ENCODE measurements around the gene WFIKKN2.

The WFIKKN2 gene

DNA sequence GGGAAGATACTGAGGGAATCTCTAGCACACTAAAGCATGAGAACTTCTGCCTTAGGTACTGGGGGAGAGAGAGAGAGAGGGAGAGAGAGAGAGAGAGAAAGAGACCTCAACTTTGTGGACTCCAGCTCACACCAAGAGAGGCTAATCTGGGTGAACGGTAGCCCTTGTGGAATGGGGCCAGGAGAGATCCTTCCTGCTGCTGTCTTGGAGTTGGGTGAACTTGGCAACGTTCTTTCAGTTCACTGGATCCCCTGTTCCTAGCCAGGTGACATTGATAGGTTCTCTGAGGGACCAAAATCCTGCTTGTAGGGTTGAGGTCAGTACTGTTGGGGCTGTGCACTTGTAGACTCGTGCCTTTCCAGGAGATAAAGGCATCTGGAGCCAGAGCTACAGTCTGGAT lies 26.5 kb upstream of the WFIKKN2 start:
- no peak for DNase-seq

DNA sequence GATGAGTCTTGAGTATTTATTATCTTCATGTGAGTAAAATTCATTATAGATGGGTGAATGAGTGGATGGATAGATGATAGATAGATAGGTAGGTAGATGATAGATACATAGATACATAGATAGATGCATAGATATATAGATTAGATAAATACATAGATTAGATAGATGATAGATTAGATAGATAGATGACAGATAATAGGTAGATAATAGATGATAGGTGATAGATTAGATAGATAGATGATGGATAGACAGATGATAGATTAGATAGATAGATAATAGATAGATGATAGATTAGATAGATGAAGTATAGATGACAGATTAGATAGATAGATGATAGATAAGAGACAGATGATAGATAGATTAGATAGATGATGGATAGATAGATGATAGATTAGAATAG lies 21.8 kb upstream of the WFIKKN2 start:
- DNase-seq = no peak

DNA sequence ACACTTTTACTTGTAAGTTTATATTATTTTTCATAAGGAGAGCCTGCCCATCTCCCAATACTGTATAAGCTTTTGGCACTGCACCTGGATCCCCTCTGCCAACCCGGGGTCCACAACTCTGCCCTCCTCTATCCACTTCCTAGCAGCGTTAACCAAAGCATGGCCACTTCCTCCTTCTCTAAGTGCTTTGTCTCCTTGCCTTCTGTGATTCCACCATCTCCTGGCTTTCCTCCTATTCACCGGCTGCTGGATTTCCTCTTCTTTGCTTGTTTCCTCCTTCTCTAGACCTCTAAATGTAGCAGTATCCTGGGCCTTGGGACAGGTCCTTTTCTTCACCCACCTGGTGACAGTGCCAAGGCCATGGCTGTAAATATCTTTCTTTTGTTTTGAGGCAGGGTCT lies 20.0 kb upstream of the WFIKKN2 start:
- no peak for DNase-seq

DNA sequence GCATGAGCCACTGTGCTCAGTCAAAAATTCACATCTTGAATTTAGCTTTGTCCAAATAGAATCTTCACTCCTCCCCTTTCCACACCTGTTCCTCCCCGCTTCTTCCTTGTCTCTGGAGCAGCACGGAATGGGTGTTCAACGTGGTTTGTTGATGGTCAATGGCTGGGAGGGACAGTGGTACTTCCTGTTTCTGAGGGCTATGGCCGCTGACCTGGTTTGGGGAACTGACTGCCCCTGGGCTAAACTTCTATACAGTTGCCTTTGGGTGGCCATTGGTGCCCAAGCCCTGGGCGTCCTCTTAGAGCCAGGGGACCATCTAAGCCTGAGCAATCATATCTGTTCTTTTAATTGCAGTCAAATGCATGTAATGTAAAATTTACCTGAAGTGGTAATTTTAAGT lies 19.1 kb upstream of the WFIKKN2 start:
- no peak for DNase-seq

DNA sequence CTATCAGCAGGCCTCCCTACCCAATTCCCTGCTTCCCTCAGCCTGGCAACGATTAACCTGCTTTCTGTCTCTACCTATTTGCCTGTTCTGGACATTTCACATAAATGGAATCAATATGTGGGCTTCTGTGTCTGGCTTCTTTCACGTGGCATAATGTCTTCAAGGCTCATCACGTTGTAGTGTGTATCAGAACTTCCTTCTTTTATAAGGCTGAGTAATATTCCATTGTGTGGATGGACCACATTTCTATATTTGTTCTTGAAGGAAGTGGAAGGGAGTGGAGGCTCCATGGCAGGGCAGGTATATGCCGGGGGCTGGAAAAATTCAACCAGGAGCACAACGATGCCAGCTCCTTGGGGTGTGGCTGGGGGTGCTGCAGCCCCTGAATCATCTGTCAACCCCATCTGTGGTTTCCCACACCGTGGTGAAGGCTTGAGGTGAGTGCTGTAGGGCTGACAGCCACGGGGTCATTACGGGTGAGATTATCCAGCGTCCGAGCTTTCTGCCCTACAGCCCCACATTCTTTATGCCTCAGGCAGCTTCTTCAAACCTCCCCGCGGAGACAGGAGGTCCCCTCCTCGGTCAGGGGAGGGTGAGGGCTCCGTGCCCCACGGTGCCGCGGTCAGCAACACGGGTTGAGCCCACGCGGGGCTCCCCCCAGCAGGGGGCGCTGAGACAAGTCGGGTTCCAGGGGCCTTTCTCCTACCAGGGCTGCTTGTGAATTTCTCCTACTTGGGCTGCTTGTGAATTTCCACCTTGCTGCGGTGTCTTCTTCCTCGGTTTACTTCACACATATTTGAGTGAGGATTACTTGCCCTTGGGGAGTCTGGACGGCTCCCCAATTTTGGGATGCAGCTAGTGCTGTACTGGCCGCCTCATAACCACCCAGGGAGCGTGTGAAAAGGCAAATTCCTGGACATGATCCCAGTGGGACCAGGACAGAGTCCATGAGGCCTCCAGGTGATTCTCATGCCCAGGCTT lies 18.3 kb upstream of the WFIKKN2 start:
- DNase-seq = no peak

DNA sequence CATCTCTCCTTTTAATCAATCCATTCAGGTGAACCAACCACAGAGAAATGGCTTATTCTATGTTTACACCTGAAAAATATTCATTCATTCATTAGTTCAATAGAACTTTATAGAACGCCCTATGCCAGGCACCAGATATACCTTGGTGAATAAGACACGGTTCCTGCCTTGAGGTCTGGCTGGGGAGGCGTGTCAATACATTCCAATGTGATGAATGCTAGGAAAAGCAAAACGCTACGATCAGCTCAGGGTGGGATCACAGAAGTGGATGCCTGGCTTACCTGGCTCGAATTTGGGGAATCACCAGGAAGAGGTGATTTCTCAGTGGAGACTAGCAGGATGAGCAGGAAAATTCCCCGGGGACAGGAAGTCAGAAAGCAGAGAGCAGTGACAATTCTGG lies 17.5 kb upstream of the WFIKKN2 start:
- no peak for DNase-seq

DNA sequence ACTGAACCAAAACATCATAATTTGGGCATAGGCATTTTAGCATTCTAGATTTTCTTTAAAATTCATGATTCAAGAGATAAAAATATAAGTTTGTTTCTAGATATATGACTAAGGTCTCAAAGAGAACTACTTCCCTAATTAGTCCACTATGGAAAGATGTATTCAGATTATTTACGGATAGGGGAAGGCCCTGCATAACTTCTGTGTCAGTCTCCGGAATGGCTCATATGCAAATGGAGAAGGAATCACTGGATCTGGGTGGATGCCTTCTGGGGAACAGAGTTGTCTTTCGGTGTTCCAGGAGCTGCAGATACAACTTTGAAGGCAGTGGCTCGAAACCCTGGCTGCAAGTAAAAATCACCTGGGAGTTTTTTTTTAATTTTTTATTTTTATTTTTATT lies 17.1 kb upstream of the WFIKKN2 start:
- DNase-seq = no peak

DNA sequence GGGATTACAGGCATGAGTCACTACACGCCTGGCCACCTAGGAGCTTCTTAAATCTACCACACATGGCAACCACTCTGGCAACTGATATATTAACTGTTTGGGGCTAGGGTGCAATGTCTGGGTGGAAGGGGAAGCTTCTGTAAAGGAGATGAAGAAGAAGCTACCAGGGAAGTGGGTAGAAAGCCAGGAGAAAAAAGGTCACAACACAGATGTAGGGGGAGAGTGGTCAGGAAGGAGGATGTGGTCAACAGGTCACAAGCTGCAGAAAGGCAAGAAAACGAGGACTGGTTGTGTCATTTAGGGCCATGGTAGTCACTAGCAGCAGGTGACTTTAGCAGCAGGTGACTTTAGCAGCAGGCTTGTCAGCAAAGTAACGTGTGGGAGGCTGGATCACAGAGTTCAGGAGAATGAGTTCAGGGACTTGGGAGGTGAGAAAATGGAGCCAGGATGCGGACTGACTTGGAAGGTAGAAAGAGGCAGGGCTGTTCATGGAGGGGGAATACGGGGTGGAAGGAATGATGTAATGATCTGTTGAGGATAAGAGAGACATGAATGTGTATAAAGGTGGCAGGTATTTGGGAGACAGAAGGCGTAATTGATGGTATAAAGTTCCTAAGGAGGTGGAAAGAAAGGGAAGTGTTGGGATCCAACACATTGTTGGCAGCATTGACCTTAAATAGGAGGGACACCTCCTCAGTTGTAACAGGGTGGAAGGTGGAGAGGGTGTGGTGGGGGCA lies 16.3 kb upstream of the WFIKKN2 start:
- no peak for DNase-seq

DNA sequence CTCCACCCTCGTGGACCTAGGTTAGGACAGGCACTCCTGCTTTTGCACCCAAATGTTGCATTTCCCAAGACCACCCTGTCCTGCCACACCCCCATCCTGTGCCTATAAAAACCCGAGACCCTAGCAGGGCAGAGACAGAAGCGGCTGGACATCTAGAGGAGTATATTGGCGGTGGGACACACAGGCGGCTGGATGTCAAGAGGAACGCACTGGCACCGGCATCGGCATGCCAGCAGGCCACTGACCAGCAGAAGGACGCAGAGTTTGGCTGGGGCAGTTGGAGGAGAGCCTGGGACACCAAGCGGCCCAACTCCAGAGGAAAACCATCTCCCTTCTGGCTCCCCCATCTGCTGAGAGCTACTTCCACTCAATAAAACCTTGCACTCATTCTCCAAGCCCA lies 14.7 kb upstream of the WFIKKN2 start:
- no peak for DNase-seq

DNA sequence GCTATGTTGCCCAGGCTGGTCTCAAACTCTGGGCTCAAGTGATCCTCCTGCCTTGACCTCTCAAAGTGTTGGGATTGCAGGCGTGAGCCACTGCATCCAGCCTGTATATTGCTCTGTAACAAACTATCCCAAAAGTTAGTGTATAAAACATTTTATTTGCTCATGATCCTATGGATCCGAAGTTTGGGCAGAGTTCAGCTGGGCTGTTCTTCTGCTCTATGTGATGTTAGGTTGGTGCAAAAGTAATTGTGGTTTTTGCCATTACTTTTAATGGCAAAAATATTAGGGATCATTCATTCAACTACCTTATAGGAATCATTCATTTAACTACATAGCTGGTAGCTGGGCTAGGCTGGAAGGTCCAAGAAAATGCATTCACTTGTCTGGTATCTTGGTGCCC lies 12.8 kb upstream of the WFIKKN2 start:
- no peak for DNase-seq

DNA sequence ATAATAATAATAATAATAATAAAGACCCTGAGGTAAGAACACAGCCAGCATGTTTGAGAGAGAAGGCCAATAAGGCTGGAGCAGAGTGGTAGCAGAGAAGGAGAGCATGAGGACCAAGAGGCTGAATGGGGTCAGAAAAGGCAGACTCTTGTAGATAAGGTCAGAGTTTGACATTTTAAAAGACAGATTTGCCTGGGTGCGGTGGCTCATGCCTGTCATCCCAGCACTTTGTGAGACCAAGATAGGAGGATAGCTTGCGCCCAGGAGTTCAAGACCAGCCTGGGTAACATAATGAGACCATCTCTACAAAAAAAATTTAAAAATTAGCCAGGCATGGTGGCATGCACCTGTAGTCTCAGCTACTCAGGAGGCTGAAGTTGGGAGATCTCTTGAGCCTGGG lies 11.0 kb upstream of the WFIKKN2 start:
- DNase-seq = no peak

DNA sequence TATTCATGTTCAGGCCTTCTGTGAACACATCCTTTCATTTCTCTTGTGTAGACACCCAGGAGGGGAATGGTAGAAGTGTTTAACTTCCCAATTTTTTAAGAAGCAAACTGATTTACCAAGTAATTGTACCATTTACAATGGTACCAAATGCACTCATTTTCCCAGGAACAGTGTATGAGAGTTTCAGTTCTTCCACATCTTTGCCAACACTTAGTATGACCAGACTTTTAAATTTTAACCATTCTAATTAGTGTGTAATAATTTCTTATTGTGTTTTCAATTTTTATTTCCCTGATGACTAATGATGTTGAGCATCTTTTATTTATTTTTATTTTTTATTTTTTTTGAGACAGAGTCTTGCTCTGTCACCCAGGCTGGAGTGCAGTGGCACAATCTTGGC lies 10.2 kb upstream of the WFIKKN2 start:
- DNase-seq = no peak

DNA sequence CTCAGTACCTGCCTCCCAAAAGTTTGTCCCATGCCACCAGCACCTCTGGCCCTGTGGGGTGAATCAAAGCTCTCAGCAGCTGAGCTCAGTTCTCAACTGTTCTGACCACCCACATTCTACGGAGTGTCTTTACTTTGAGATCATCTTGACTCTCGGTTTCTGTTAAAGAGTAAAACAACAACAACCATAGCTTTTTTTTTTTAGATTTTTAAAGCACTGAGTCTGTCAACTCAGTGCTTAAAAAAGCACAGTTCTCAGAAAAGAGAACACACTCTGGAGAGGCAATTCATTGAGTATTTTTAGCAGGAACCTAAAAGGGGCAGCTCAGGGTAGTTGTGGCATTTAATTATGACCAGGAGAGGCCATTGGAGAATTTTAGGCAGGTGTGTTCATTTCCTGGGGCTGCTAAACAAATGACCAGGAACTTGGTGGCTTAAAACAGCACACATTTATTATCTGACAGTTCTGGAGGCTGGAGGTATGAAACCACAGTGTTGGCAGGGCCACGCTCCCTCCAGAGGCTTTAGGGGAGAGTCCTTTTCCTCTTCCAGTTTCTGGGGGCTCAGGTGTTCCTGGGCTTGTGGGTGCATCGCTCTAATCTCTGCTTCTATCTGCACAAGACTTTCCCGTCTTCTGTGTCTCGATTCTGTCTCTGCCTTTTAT lies 6.7 kb upstream of the WFIKKN2 start:
- no peak for DNase-seq

DNA sequence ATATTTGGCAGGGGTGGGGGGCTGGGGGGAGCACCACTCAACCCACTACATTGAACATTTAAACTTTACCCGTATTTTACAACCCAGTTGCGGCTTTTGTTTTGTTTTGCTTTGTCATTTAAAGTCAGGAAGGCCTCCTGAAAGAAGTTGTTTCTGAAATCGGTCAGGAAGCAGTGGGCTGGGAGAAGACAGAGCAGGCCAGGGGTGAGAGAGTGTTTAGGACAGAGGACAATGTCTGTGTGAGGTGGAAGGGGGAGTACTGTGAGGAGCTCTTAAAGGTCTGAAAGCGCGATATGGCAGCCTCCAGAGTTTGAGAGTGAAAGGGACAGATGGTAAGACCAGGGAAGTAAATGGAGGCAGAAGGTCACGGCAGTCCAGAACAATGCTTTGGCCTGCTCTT lies 6.1 kb upstream of the WFIKKN2 start:
- no peak for DNase-seq

DNA sequence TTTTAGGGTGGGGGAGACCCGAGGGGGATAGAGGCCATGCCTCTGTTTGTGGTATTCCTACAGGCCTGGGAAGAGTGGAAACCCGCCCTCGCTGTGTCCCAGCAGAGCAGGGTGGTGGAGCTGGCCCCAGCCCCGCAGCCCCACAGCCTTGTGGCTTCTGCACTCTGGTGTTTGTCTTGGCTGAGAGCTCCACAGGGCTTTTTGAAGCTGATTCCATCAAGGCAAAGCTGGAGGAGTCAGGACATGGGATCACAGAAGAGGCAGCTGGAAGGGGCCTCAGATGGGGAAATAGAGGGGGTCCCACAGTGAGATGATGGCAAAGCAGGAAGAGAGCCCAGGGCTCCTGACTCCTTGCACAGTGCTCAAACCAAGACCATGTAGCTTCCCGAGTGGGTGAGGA lies 5.0 kb upstream of the WFIKKN2 start:
- DNase-seq = no peak

DNA sequence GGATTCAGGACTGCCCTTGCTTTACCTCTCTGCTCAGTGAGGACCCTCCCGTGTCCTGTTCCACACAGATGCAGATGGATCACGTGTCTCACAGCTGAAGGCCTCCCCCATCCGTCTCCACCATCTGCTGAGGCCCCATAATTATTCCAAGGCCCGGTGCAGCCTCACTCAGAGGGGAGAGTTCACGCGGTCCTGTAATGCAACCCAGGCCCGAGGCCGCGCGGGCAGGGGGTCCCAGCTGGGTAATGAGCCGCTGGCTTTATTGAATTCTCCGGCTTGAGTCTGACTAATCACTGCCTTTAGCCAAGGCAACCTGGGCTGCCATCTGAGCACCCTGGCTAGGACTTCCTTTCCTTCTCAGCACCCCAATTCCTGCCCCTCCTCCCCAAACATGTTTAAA lies 4.4 kb upstream of the WFIKKN2 start:
- DNase-seq = no peak

DNA sequence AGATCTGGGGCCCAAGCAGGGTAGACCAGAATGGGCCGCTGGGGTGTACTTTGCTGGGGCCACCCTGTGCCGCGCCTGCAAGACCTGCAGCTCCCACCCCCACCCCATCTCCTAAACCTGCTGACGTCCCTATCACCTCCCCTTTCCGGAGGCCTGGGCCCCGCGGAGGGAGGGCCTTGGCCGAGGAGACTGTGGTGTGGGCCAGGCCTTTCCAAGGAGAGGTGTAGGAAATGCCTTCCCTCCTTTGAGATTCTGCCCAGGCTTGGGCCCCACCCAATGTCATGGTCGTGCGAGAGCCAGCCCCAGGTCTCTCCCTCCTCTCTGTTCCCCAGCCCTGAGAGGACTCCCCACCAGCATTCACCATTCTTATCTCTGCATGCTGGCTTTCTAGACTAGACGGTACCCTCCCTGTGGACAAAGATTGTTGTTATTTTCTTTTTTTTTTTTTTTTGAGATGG lies 3.9 kb upstream of the WFIKKN2 start:
- no peak for DNase-seq

DNA sequence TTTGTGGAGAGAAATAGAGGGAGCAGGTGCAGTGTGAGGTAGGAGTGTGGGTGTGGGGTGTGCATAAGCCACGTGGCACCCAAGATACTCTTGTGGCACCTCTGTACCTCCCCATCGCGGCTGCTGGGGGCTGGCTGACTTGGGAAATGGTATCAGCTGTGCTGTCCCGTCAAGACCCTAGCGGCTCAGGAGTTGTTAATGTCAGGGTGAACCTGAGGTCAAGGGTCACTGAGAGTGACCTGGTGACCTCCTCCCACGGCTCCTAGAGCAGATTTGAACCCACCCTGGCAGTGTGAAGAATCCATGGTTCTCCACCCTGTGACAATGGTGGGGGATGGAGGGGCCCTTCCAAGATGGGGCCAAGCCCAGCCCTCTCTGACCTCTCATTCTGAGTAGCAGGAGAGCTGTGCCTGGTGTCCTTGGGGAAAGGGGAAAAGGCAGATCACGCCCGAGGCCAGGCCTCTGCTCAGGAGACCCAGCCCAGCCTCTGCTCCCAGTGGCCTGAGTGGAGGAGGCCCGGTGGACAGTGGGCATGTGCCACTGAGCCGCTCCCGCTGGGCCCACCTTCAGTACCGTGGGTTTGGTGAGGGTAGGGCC lies 3.0 kb upstream of the WFIKKN2 start:
- DNase-seq = no peak

DNA sequence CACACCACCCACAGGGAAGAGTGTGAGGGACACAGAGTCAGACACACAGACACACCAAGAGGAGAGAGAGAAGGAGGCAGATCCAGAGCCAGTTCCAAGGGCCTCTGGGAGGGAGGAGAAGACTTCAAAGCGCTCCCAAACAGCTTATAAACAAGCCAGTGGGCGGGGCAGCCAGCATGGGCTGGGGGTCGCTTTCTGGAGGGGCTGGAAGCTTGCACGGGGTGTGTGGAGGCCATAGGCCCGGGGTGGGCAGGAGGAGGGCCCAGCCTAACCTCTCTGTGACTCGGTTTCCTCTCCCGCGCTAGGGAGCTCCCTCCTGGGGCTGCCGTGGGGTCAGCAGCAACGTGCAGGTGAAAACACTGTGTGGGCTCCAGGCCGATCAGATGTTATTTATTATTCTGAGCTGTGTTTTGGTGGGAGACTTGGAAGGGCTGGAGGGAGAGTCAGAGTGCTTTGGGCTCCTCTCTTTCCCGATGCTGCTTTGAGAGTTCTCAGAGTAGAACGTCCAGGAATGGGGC lies 2.5 kb upstream of the WFIKKN2 start:
- no peak for DNase-seq

DNA sequence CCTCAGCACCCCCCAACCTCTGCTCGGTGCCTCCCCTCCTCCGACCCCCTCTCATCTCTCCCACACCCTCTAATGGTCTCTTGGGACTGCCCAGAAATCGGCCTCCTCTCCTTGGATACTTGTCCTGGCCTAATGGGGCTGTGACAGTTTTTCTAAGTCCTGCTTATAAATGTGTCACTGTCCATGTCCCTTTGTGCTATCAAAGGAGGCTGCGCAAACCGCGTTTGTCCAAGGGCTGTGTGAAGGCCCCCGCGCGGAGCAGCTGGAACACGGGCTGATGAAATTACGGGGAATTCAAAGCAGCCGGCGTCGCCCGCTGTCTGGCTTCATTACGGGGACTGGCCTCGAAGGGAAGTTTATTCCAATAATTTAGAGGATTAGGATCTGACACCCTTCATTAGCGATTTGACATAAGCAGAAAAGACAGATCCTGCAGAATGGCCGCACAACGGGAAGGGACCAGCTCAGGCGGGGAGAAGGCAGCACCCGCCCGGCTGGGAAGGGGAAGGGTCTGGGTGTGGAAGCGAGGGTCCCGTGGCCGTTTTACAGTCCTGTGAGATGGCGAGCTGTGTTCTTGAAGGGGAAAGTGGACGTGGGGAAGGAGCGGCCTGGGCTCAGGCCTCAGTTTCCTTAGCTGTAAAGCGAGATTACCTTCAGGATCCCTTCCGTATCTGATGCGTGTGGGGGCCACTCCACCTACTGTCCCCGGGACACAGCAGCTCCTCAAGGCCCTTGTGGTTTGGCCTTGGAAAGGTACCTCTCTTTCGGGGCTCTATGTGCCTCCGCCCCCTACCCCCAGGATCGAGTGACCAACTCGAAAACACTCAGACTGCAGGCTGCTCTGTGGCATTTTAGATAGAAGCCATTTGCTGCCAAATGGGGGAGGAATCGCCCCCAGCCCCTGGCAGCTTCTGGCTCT lies 1.6 kb upstream of the WFIKKN2 start:
- no peak for DNase-seq

DNA sequence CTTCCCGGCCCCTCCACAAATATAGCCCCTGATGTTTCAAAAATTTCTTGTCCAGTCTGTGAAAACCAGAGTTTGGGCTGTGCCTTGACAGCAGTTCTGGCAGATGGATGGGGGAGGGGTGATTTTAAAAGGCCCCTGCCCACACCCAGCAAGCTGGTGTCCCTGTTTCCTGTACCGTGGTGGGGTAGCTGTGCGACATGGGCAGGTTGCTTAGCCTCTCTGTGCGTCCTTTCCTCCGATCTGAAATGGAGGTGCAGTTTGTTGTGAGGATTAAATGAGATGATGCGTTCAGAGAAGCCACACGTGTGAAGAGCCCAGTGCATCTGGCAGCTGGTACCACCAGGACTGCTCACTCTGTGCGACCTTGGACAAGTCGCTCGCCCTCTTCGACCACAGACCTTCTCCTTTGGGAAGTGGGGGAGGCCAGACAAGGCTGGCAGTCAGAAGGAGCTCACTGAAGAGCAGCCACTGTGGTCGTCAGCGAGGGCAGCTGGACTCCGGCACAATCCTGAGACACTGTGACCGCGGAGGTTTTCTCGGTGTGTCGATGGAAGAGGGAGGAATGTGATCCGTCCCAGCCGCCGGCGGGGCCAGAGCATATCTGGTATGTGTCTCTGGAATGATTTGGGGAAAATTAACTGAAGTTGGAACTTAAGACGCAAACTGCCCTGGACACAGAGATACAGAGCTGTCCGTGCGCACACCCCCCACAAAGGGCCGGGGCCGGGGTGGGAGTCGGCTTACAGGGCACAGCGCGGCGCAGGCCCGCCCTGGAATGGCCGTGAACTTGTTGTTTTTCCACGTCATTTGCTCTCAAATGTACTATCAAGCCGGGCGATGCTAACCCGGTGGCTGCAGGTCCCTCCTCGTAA lies 721 bp upstream of the WFIKKN2 start:
- DNase-seq = no peak

Measured in NCI-H1092 (cell line).